ENCODE results near the gene FNIP2.

The FNIP2 gene

DNA sequence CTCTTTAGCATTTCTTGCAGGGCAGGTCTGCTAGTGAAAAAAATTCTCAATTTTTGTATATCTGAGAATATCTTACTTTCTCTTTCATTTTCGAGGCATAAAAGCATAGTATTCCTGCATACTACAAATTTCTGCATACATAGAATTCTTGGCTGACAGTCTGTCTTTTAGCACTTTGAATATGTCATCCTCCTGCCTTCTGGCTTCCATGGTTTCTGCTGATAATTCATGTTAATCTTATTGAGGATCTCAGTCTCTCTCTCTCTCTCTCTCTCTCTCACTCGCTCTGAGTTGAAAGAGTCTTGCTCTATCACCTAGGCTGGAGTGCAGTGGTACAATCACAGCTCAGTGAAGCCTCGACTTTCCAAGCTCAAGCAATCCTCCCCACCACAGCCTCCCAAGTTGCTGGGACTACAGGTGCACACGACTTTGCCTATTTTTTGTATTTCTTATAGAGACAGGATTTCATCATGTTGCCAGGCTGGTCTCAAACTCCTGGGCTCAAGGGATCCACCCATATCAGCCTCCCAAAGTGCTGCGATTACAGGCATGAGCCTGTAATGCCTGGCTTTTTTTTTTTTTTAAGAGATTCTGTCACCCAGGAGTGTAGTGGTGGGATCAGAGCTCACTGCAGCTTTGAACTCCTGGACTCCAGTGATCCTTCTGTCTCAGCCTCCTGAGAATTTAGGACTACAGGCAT, 161.3 kb downstream of the FNIP2 start:
- DNase-seq = no peak
- H3K27ac ChIP-seq = no peak overlapping the region
- in situ Hi-C loops (cut with HindIII; ENCODE audit: low pct_ligation_motif_present, low sequenced_read_pairs) = no loop called here
- no peak for TF ChIP-seq CTCF (IDR thresholded peaks at IDR 0.05; ENCODE audit: low read depth, low read length, missing control alignments)
- no peaks in the 10 kb centered on the region for H3K36me3 ChIP-seq (replicated peaks)
- H3K4me3 ChIP-seq (ENCODE audit: low read depth, low read length) = no peak overlapping the region
- H3K27me3 ChIP-seq (replicated peaks) = no peaks in the 10 kb centered on the region

- no peaks in the 10 kb centered on the region for H3K27me3 ChIP-seq (replicated peaks)
- no peak overlapping the region for H3K27ac ChIP-seq
- DNase-seq = no peak
- in situ Hi-C loops (cut with HindIII; ENCODE audit: low pct_ligation_motif_present, low sequenced_read_pairs) = no loop called here
- H3K4me3 ChIP-seq (ENCODE audit: low read depth, low read length) = no peak overlapping the region
- TF ChIP-seq CTCF (IDR thresholded peaks at IDR 0.05; ENCODE audit: low read depth, low read length, missing control alignments) = no peak
- no peaks in the 10 kb centered on the region for H3K36me3 ChIP-seq (replicated peaks)
Observed at GRCh38 chr4:158930639-158930972, 161.8 kb downstream of the FNIP2 start.

DNA sequence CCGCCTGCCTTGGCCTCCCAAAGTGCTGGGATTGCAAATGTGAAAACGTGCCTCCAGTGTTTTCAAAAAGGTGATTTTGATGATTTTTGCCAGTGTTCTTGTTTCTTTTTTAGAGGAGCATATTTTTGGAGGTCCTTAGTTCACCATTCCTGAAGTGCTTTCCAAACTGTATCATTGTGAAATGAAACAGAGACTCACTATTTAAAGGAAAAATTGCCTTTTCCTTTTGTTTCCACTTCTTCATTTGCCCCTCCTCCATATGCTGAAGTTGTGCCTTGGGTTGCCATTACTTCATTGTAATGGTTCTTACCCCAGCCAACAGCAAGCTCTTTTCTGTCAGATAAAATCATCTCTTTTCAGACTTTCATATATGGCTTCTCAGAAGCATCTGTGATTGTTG, 164.4 kb downstream of the FNIP2 start:
- DNase-seq = no peak
- Histone ChIP-seq H3K27ac (no peak overlapping the region), H3K36me3 (replicated peaks) (no peaks in the 10 kb centered on the region), H3K27me3 (replicated peaks) (no peaks in the 10 kb centered on the region), H3K4me3 (ENCODE audit: low read depth, low read length) (no peak overlapping the region)
- no peak for TF ChIP-seq CTCF (IDR thresholded peaks at IDR 0.05; ENCODE audit: low read depth, low read length, missing control alignments)
- in situ Hi-C loops (cut with HindIII; ENCODE audit: low pct_ligation_motif_present, low sequenced_read_pairs) = no loop called here

GRCh38 chr4:158934996-158935669, 166.3 kb downstream of the FNIP2 start:
- no peak for TF ChIP-seq CTCF (IDR thresholded peaks at IDR 0.05; ENCODE audit: low read depth, low read length, missing control alignments)
- H3K4me3 ChIP-seq (ENCODE audit: low read depth, low read length) = no peak overlapping the region
- no peaks in the 10 kb centered on the region for H3K36me3 ChIP-seq (replicated peaks)
- no peaks in the 10 kb centered on the region for H3K27me3 ChIP-seq (replicated peaks)
- no peak for DNase-seq
- no peak overlapping the region for H3K27ac ChIP-seq
- in situ Hi-C loops (cut with HindIII; ENCODE audit: low pct_ligation_motif_present, low sequenced_read_pairs) = no loop called here

DNA sequence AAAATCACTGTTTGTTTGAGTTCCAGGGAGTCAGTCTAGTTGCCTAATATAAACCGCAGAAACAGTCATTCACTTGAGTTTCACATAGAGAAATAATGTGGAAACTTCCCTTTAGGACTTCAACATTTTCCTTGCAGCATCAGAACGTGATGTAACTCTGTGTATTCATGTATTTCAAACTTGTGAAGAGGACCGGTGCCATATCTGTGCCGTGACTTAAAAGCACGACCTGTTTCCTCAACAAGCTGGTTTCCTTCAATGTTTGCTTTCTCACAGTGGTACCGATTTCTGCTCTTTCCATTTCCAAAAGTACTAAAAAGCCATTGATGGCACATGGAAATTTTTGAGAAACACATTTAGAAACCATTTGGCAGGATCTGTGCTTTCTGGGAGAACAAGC, 167.4 kb downstream of the FNIP2 start:
- DNase-seq = no peak
- in situ Hi-C loops (cut with HindIII; ENCODE audit: low pct_ligation_motif_present, low sequenced_read_pairs) = no loop called here

More for the DNA sequence above, 167.4 kb downstream of the FNIP2 start:
- TF ChIP-seq CTCF (IDR thresholded peaks at IDR 0.05; ENCODE audit: low read depth, low read length, missing control alignments) = no peak
- H3K27ac ChIP-seq = no peak overlapping the region
- no peaks in the 10 kb centered on the region for H3K27me3 ChIP-seq (replicated peaks)
- no peak overlapping the region for H3K4me3 ChIP-seq (ENCODE audit: low read depth, low read length)
- no peaks in the 10 kb centered on the region for H3K36me3 ChIP-seq (replicated peaks)
